Mucosa of descending colon (tissue), 3 donors: Measurements from ENCODE around the gene CBFA2T3. TPM values are rescaled to one million over a fixed set of nuclear protein-coding genes. Genes with fewer than 3 reads are reported as not detected.

Experiments used
- ATAC-seq: fragments of 200-7000 bp; cut with Tn5 transposase; one replicate; pipeline ENCODE4 v1.9.1; 2020; ENCODE audit warnings: mild to moderate bottlenecking, moderate library complexity
- DNase-seq, 3 donors: peaks; one replicate each; pipeline ENCODE4 v3.0.0-alpha.2; 2020
- H3K36me3 ChIP-seq: fragments of 200-600 bp; one replicate; pipeline ENCODE4 v1.8.0; 2021; ENCODE audit warnings: low read depth, mild to moderate bottlenecking
- H3K4me1 ChIP-seq: fragments of 200-600 bp; one replicate; pipeline ENCODE4 v1.8.0; 2021; ENCODE audit warnings: low read depth, mild to moderate bottlenecking
- H3K4me3 ChIP-seq: fragments of 200-600 bp; one replicate; pipeline ENCODE4 v1.8.0; 2021; ENCODE audit warnings: mild to moderate bottlenecking
- H3K9me3 ChIP-seq: fragments of 200-600 bp; one replicate; pipeline ENCODE4 v1.8.0; 2021; ENCODE audit warnings: mild to moderate bottlenecking
- CTCF ChIP-seq: fragments of 200-600 bp; IDR thresholded peaks from one replicate; pipeline ENCODE4 v1.8.0; 2022; ENCODE audit warnings: antibody characterized with exemption, mild to moderate bottlenecking
- intact Hi-C, 2 donors: fragments of 100-400 bp; cut with DNase I in 1 of 2; cut with micrococcal nuclease in 1 of 2; formaldehyde crosslinking; loops; one replicate each; pipeline versions ENCODE4 v1.11.0 to v1.11.1; 2022; cut with DNase I, micrococcal nuclease
- total RNA-seq, 3 donors: library from RNA; stranded (reverse); fragmentation: NEBNext Ultra II Directional in 2 of 3; extraction: Animal tissue kit (Norgen Biotek cat#: 25700) in 2 of 3; gene quantifications; one replicate each; pipeline versions ENCODE4 v1.2.1 to v1.2.4, GENCODE V29; 2021 to 2023
- donor health status: DM: no; HTN: no; CAD: no; lungs with moderate emphysema.
- donor health status: DM: no; HTN: no; CAD: no.
- donor health status: DM: no; HTN: yes; CAD: no.

Gene CBFA2T3
- total RNA-seq, 3 donors from 2014 or later, result 6.9 to 12.8 (median 8.4) TPM

GRCh38 chr16:88988980-88989811 lies 12.2 kb upstream of the CBFA2T3 start:
- Histone ChIP-seq H3K9me3 (no peaks in the 10 kb centered on the region), H3K4me3 (no peak overlapping the region), H3K36me3 (no peaks in the 10 kb centered on the region), H3K4me1 (no peaks in the 10 kb centered on the region)
- DNase-seq, result peak in 1 of 3 donors; percentile 38
- no peak for ATAC-seq
- TF ChIP-seq CTCF, result no peak
- intact Hi-C loops, result no loop called here

- intact Hi-C loops, result no loop called here
- Histone ChIP-seq H3K9me3 (no peaks in the 10 kb centered on the region), H3K36me3 (no peaks in the 10 kb centered on the region), H3K4me1 (no peaks in the 10 kb centered on the region), H3K4me3 (no peak overlapping the region)
- no peak for DNase-seq
- no peak for ATAC-seq
- no peak for TF ChIP-seq CTCF
Measured at GRCh38 chr16:88985521-88985920, 8.5 kb upstream of the CBFA2T3 start.

- no peaks in the 10 kb centered on the region for H3K9me3 ChIP-seq
- TF ChIP-seq CTCF, result no peak
- ATAC-seq, result peak; percentile 45
- DNase-seq, result no peak
- intact Hi-C loops, result no loop called here
- H3K4me3 ChIP-seq, result no peak overlapping the region
- H3K4me1 ChIP-seq, result no peaks in the 10 kb centered on the region
- no peaks in the 10 kb centered on the region for H3K36me3 ChIP-seq
Measured at GRCh38 chr16:88983771-88984687, 7.0 kb upstream of the CBFA2T3 start.

- DNase-seq, result no peak
- intact Hi-C loops, result no loop called here
- TF ChIP-seq CTCF, result no peak
- no peaks in the 10 kb centered on the region for H3K36me3 ChIP-seq
- no peaks in the 10 kb centered on the region for H3K9me3 ChIP-seq
- ATAC-seq, result peak; percentile 9
- no peaks in the 10 kb centered on the region for H3K4me1 ChIP-seq
- no peak overlapping the region for H3K4me3 ChIP-seq
Measured at GRCh38 chr16:88983165-88983564, 6.2 kb upstream of the CBFA2T3 start.

- Histone ChIP-seq H3K4me3 (no peak overlapping the region), H3K36me3 (no peaks in the 10 kb centered on the region), H3K4me1 (no peaks in the 10 kb centered on the region), H3K9me3 (no peaks in the 10 kb centered on the region)
- DNase-seq, result no peak
- intact Hi-C loops, result no loop called here
- ATAC-seq, result no peak
- TF ChIP-seq CTCF, result no peak
Measured at GRCh38 chr16:88982286-88983084, 5.5 kb upstream of the CBFA2T3 start.
